SK-N-SH (cell line): Measurements from ENCODE around the gene THBS2.

Experiments
- CTCF ChIP-seq: fragments of 200-600 bp; sonication (generic); IDR thresholded peaks from 2 replicates; pipeline ENCODE4 v1.6.1; 2017; ENCODE audit warnings: antibody characterized with exemption, mild to moderate bottlenecking, moderate library complexity
- EP300 ChIP-seq, 2 experiments: IDR thresholded peaks; 2 replicates each; pipeline versions ENCODE4 v1.4.0 to v1.6.1; 2012; ENCODE audit warnings: borderline replicate concordance in 1 of 2, low read depth in 1 of 2, low read length in 1 of 2
- GABPA ChIP-seq: IDR thresholded peaks from 2 replicates; pipeline ENCODE4 v1.4.0; 2012; ENCODE audit warnings: low read depth, mild to moderate bottlenecking
- JUND ChIP-seq: IDR thresholded peaks from 2 replicates; pipeline ENCODE4 v1.4.0; 2012
- MEF2A ChIP-seq: IDR thresholded peaks from 2 replicates; pipeline ENCODE4 v1.4.0; 2012; ENCODE audit warnings: low read depth, borderline replicate concordance
- MXI1 ChIP-seq: IDR thresholded peaks from 2 replicates; pipeline ENCODE4 v1.6.1; 2012; ENCODE audit warnings: mild to moderate bottlenecking, low read depth, low read length, improper control_type of control experiment
- PBX3 ChIP-seq: IDR thresholded peaks from 2 replicates; pipeline ENCODE4; 2012
- POLR2AphosphoS5 ChIP-seq: IDR thresholded peaks from 2 replicates; pipeline ENCODE4 v1.6.1; 2012; ENCODE audit warnings: low read depth, low read length
- REST ChIP-seq: IDR thresholded peaks from 2 replicates; pipeline ENCODE4 v1.6.1; 2012; ENCODE audit warnings: mild to moderate bottlenecking, low read depth, low read length, moderate library complexity
- SIN3A ChIP-seq: IDR thresholded peaks from 2 replicates; pipeline ENCODE4 v1.6.1; 2012; ENCODE audit warnings: low read depth, mild to moderate bottlenecking, low read length, moderate library complexity, borderline replicate concordance
- TAF1 ChIP-seq: IDR thresholded peaks from 2 replicates; pipeline ENCODE4 v1.6.1; 2012; ENCODE audit warnings: low read depth, mild to moderate bottlenecking, low read length, moderate library complexity, borderline replicate concordance
- TEAD4 ChIP-seq: IDR thresholded peaks from 2 replicates; pipeline ENCODE4 v1.4.0; 2012; ENCODE audit warnings: mild to moderate bottlenecking, borderline replicate concordance; ENCODE audit not compliant: insufficient read depth
- ZBTB33 ChIP-seq: IDR thresholded peaks from 2 replicates; pipeline ENCODE4 v1.4.0; 2012; ENCODE audit warnings: low read depth, borderline replicate concordance

GRCh38 chr6:169225131-169225576, 28.5 kb downstream of the THBS2 start:
- TF ChIP-seq POLR2AphosphoS5 (no peak), ZBTB33 (no peak), JUND (no peak), GABPA (no peak), CTCF (no peak), SIN3A (no peak), TEAD4 (no peak), MEF2A (no peak), TAF1 (no peak), PBX3 (no peak), MXI1 (no peak), EP300 (IDR thresholded peaks at IDR 0.05; ENCODE audit: borderline replicate concordance in 1 of 2, low read depth in 1 of 2, low read length in 1 of 2) (no peak), REST (no peak)
